Lower lobe of right lung (tissue), 2 donors: Measurements from ENCODE around the gene CCDC142. TPM values are rescaled to one million over a fixed set of nuclear protein-coding genes. Genes with fewer than 3 reads are reported as not detected.
"Not testable (repeated sequence)": the region's sequence is repeated elsewhere in the genome, so short reads cannot be mapped to it uniquely, and the experiment has no call there.

Experiments used
- ATAC-seq, 2 donors: fragments of 200-7000 bp; cut with Tn5 transposase; one replicate each; pipeline ENCODE4 v1.9.1; 2020 to 2022; ENCODE audit warnings: mild to moderate bottlenecking in 2 of 2, moderate library complexity in 2 of 2
- DNase-seq: peaks from one replicate; pipeline ENCODE4 v3.0.0-alpha.2; 2020
- H3K27ac ChIP-seq: fragments of 200-600 bp; one replicate; pipeline ENCODE4 v1.8.0; 2022
- H3K27me3 ChIP-seq: fragments of 200-600 bp; one replicate; pipeline ENCODE4 v1.8.0; 2022; ENCODE audit warnings: low read depth
- H3K36me3 ChIP-seq: fragments of 200-600 bp; one replicate; pipeline ENCODE4 v1.8.0; 2022; ENCODE audit warnings: mild to moderate bottlenecking
- H3K4me1 ChIP-seq: fragments of 200-600 bp; one replicate; pipeline ENCODE4 v1.8.0; 2022
- H3K4me3 ChIP-seq: fragments of 200-600 bp; one replicate; pipeline ENCODE4 v1.8.0; 2022; ENCODE audit warnings: mild to moderate bottlenecking
- H3K9me3 ChIP-seq: fragments of 200-600 bp; one replicate; pipeline ENCODE4 v1.8.0; 2022
- intact Hi-C: fragments of 100-400 bp; cut with DNase I; formaldehyde crosslinking; loops from one replicate; pipeline ENCODE4 v1.11.0; 2022
- total RNA-seq: library from RNA; stranded (reverse); fragmentation: NEBNext Ultra II Directional; extraction: Animal tissue kit (Norgen Biotek cat#: 25700); gene quantifications from one replicate; pipeline ENCODE4 v1.2.1, GENCODE V29; 2021
- TF ChIP-seq, protein P1 (sequence below): fragments of 200-600 bp; IDR thresholded peaks from one replicate; pipeline ENCODE4 v1.8.0; 2022; ENCODE audit warnings: antibody characterized with exemption, mild to moderate bottlenecking
- donor health status: DM: no; HTN: yes; CAD: no; lungs with severe emphysema.

Gene CCDC142
- total RNA-seq, 1 donor from 2014 or later: 20.2 TPM

DNA sequence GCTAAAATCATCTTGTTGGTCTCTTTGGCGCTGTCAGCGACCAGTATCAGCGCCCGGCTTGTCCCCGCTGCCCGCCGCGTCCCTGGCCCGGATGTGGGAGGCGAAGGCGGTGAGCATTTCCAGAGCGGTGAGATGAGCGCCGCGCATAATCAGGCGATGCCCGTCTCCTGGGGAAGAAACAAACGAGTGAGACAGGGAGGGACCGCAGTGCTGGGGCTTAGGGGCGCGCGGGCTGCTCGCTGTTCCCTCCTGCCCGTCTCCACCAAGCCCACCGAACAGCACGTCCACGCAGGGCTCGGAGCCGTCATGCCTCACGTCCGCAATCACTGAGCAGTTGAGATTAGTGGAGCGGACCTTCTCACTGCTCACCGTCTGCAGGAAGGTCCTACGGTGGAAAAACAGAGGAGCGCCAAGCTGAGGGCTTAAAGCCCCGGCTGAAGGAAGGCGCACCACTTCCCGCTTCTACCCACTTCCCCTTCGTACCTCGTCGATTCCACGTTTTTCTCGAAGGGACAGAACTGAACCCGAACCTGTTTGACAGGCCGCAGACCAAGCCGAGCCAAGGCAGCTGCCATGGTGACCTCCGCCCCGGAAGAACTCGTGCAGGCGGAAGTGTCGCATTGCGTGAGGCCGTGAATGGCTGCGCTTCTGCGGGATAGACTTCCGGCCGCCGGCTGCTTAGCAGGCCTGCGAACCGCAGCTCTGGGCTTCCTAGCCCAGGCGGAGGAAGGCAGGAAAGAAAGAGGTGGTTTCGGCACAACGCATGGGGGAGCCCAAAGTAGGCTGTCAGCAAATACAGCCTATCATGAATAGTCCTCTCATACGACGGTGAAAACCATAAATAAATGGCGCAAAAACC, 10.5 kb downstream of the CCDC142 start, which contains the start of gene MRPL53:
MRPL53 (minus strand) TSS at position 595 of the 859 bp plus-strand sequence; CDS start at position 575, 20 bp downstream.
- Histone ChIP-seq H3K27ac (peak within 1 kb of the TSS; percentile 88), H3K9me3 (no peaks in the 10 kb centered on the region), H3K4me1 (peaks cover 27% of the 10 kb centered on the region), H3K27me3 (no peaks in the 10 kb centered on the region), H3K4me3 (peak within 1 kb of the TSS; percentile 81), H3K36me3 (peaks cover 24% of the 10 kb centered on the region)
- peak; percentile 96 to 98 for ATAC-seq
- intact Hi-C loops: no loop called here
- TF ChIP-seq, protein P1, sequence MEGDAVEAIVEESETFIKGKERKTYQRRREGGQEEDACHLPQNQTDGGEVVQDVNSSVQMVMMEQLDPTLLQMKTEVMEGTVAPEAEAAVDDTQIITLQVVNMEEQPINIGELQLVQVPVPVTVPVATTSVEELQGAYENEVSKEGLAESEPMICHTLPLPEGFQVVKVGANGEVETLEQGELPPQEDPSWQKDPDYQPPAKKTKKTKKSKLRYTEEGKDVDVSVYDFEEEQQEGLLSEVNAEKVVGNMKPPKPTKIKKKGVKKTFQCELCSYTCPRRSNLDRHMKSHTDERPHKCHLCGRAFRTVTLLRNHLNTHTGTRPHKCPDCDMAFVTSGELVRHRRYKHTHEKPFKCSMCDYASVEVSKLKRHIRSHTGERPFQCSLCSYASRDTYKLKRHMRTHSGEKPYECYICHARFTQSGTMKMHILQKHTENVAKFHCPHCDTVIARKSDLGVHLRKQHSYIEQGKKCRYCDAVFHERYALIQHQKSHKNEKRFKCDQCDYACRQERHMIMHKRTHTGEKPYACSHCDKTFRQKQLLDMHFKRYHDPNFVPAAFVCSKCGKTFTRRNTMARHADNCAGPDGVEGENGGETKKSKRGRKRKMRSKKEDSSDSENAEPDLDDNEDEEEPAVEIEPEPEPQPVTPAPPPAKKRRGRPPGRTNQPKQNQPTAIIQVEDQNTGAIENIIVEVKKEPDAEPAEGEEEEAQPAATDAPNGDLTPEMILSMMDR: no peak
- peak; percentile 95 for DNase-seq

GRCh38 chr2:74471332-74472065, 11.3 kb downstream of the CCDC142 start:
- intact Hi-C loops: no loop called here
- Histone ChIP-seq H3K27me3 (no peaks in the 10 kb centered on the region), H3K9me3 (no peaks in the 10 kb centered on the region), H3K4me3 (peak overlapping the region; percentile 81), H3K27ac (peak overlapping the region; percentile 88), H3K36me3 (peaks cover 22% of the 10 kb centered on the region), H3K4me1 (peaks cover 19% of the 10 kb centered on the region)
- ATAC-seq: no peak
- TF ChIP-seq, protein P1: no peak
- no peak for DNase-seq

GRCh38 chr2:74470742-74471141, 12.1 kb downstream of the CCDC142 start:
- H3K4me3 ChIP-seq, DNase-seq, ATAC-seq, intact Hi-C loops, H3K9me3 ChIP-seq, H3K27me3 ChIP-seq, H3K27ac ChIP-seq: not testable (repeated sequence)
- Histone ChIP-seq H3K36me3 (peaks cover 18% of the 10 kb centered on the region), H3K4me1 (peaks cover 25% of the 10 kb centered on the region)

DNA sequence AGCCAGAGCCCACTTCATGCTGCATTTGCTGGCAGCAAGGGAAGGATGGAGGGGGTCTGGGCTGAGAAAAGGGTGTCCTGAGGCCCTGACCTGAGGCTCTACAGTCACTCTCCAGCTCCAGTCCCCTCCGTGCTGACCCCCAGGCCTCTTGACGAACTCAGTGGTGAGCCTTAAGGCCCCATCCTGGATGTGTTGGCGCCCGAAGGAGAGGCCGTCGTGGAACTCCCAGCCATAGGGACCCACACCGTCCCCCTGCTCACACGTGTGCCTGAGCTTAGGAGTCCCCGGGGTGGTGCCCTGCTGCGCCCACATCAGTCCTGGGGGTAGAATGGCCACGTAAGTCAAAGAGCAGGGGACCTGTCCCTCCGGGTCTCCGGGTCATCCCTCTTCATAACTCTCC, 18.4 kb downstream of the CCDC142 start:
- ATAC-seq (peak; percentile 7 to 9), DNase-seq (no peak)
- Histone ChIP-seq H3K27me3 (no peaks in the 10 kb centered on the region), H3K9me3 (no peaks in the 10 kb centered on the region), H3K27ac (peak overlapping the region; percentile 92), H3K36me3 (peaks cover 24% of the 10 kb centered on the region), H3K4me3 (peak overlapping the region; percentile 97), H3K4me1 (peaks cover 25% of the 10 kb centered on the region)
- intact Hi-C loops: no loop called here
- TF ChIP-seq, protein P1: no peak

DNA sequence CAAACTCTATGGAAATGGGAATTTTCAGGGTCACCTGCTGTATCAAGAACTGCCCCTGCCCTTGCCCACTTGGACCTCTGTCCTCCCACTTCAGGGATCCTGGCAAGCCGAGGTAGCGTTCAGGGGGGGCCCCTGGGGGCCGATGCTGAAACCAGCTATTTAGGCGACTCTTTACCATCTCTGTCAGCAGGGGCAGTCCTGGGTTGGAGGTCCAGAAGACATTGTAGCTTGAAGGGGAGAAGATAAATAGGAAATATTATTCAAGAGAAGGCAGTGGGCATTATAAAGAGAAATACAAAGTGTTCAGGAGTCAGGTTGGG, 20.1 kb downstream of the CCDC142 start:
- Histone ChIP-seq H3K4me3 (no peak overlapping the region), H3K9me3 (no peaks in the 10 kb centered on the region), H3K4me1 (peaks cover 33% of the 10 kb centered on the region), H3K27me3 (no peaks in the 10 kb centered on the region), H3K27ac (no peak overlapping the region), H3K36me3 (peaks cover 24% of the 10 kb centered on the region)
- TF ChIP-seq, protein P1: no peak
- no peak for ATAC-seq
- DNase-seq: no peak
- intact Hi-C loops: no loop called here
